SW480 (cell line): ENCODE data around the gene PTPRR.

Source experiments
- DNase-seq: peaks from one replicate; pipeline ENCODE4 v3.0.0-alpha.2; 2016; ENCODE audit warnings: low spot score

PTPRR gene

DNA sequence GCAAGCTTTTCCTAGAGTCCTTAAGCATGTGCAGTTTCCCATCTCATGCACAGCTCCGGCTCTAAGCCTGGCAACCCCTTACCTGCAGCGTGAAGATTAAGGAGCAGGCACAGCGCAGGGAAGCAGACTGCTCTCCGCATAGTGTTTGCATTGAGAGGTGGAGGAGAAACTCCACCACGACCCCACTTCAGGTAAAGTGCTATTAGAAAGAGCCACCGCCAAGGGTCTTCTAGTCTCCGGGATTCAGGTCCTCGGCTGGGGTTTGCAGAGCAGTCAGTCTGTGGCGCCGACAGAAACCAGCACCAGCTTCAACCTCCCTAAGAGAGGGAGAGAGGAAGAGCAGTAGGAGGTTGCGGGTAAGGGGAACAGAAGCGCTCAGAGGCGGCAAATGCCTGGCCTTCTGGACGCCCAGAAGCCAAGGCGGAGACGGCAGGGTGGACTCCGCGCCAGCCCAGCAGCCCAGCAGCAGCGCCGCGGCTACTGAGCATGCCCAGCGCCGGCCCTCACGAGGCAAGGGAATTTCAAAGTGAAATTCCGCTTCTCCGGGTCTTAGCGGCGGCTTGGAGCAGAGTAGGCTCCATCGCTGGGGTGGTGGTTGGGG lies at the start of gene PTPRR:
Gene PTPRR, minus strand, starts transcription at position 488 of the 601 bp plus-strand sequence. Its CDS starts 348 bp downstream, at position 140.
- no peak for DNase-seq

- no peak for DNase-seq
These were observed 46.7 kb upstream of the PTPRR start for GRCh38 chr12:70966996-70967790.

DNA sequence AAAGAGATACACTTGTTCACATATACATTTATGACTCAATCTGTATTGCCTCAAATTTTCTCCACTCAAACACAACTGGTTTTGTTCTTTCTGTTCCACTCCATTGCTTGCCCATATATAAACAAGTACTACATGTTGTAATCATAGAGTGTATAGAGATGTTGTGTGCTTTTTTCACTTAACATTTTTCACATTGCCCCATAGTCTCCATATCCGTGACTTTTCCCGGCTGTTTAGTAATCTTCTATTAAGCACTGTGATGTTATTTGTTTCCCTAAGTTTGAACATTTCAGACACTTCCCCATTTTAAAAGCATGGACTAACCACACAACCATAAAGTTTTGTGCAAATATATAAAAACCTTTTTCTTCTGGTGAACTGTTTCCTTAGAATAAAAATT lies 45.5 kb upstream of the PTPRR start:
- no peak for DNase-seq

DNA sequence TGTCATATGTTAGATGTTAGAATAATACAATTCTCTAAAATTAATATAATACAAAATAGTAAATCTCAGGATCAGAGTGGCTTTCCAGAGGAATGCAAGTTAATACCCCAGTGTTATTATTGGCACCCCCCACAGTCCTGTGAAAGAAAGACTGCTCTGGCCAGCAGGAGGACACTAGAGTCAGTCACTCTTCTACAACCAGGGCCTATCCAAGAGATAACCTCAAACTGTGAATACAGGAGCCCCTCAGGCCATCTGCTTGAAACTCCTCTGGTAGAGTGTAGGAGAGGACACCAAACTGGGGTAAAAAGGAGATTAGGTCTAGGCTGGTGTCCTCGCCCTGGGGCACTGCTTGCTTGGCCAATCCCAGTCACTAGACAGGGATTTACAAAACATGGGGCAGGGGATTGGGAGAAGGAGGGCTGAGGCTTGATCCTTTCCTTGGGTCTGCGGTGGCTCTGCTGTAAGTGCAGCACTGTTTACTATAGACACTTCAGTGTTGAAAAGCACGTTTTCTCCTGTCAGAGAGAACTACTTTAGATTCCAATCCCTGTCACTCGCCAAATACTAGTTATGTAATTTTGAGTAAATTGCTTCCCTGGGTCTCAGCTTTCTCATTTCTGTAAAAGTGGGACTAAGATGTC lies 44.5 kb upstream of the PTPRR start:
- DNase-seq, result no peak

DNA sequence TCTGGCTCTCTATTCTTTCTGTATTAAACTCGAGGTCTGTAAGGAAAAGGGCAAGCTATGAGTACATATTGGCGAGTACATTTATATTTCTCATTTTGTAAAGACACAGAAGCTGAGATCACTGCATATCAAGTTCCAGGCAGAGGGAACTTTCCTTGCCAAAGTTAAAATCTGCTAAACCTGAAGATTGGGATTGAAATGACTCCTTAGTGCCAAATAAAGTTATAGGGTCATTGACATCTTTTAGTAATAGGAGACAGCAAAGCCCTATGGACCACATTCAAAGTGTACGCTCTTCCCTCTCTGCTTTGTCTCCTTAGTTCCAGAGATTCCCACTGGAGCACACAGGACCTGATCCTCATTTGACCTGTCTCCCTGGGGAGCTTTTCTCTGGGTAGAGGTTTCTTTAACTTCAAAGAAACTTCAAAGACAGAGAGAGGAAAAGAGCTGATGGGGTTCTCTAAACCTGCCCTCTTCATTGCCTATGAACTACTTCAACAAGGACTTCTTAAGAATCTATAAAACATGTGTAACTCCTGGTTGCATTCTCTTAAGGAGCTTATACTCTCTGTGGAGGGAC lies 42.6 kb upstream of the PTPRR start:
- DNase-seq, result no peak

DNA sequence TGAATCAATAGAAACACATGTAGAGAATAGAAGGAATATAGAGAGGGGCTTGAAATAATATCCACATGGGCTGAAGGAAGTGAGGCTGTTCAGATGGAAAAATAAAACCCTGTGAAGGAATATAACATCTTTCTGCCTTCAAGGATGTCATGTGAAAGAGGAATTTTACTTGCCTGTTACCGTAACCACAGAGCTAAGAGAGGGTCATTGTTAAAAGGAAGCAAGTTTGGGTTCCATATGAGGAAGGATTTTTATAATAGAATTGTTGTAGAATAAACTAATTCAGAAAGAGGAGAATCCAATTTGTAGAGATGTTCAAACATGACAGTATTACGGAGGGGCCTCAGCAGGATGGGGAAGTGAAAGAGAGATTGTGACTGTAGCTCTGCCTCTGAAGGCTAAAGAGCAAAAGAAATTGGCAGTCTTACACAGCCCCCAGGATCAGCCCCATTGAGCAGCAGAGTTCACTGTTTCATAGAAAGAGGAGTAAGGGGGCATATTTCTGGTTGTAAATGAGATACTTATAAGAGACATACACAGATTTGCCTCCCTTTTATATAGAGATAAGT lies 41.8 kb upstream of the PTPRR start:
- no peak for DNase-seq

DNA sequence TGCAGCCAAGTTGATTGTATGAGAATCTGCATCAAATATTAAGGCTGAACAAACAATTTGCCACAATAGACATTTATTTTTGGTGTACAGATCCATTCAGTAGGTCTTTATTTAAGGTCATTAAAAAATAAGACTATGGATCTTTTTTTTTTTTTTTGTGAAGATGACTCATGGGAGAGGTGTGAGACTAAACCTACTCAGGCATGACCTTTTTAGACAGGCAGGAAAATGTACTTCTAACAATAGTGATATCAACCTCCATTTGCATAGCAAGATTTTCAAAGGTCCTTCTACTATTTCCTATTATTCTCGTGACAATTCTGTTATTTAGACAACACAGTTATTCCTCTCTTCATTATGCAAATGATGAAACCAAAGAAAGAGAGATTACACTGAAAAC lies 39.9 kb upstream of the PTPRR start:
- DNase-seq, result no peak

DNA sequence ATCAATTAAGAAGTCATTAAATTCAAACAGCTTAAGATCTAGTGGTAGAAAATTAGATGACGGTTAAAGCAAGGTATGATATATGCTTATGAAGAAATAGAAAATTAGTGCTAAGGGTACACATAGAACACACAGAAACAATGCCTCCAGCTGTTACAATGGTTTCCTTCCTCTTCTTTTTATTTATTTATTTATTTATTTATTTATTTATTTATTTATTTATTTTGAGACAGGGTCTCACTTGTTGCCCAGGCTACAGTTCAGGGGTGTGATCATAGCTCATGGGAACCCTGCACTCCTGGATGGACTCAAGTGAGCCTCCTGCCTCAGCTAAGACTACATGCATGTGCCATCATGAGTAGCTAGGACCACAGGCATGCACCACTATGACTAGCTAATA lies 34.9 kb upstream of the PTPRR start:
- DNase-seq, result no peak

DNA sequence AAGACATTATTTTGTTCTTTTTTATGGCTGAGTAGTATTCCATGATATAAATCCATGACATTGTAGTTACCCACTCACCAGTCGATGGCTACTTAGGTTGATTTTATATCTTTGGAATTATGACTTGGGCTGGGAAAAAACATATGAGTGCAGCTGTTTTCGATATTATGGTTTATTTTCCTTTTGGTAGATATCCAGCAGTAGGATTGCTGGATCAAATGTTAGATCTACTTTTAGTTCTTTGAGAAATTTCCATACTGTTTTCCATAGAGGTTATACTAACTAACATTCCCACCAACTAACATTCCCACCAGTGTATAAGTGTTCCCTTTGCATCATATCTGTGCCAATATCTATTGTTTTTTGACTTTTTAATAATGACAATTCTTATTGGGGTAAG lies 29.9 kb upstream of the PTPRR start:
- no peak for DNase-seq

DNA sequence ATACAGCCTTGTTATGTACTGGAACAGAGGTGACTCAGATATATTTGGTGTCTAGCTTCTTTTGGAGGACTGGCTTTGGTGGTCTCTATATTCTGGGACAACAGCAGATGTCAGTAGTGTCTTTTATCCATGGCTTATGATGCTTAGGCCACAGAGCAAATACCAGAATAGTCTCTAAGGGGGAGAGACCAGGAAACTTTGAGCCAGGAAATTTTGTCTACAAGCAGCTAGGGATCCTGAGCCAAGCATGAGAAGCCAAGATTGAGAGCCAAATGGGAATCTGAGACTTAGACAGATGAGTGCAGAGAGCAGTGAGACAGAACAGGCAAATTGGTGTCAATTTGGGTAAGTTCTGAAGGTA lies 28.4 kb upstream of the PTPRR start:
- no peak for DNase-seq

- no peak for DNase-seq
These were observed 27.9 kb upstream of the PTPRR start for GRCh38 chr12:70948236-70948975.

- DNase-seq, result no peak
These were observed 15.8 kb upstream of the PTPRR start for GRCh38 chr12:70936203-70936813.

DNA sequence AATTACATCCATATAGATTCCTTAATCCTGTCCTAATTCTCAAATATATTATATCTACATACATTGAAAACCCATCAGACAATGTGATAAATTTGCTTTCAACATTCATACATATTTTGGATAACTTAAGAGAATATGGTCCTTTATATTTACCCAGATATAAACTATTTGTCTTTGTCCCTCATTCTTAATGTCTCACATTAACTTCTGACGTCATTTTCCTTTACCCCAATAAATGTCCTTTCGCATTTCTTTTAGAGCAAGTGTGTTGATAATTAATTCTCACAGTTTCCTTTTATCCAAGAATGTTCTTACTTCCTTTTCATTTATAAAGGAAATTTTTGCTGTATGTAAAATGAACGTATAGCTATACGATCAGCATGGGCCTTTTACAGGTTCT lies 12.6 kb upstream of the PTPRR start:
- no peak for DNase-seq

- DNase-seq, result no peak
These were observed 8.5 kb upstream of the PTPRR start for GRCh38 chr12:70929029-70929428.

DNA sequence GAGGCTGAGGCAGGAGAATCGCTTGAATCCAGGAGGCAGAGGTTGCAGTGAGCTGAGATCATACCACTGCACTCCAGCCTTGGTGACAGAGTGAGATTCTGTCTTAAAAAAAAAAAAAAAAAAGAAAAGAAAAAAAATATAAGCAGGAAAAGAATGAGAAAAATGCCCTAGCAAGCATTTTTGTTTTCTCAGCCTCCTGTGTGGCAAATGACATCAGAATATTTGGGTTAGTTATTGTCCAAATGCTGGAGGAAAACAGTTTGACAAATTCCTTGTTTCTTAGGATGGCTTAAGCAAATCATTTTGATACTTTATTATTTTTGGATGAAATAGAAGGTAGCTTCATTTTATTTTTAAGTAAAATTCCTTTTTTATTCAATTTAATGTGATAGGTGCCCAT lies 7.5 kb upstream of the PTPRR start:
- no peak for DNase-seq

DNA sequence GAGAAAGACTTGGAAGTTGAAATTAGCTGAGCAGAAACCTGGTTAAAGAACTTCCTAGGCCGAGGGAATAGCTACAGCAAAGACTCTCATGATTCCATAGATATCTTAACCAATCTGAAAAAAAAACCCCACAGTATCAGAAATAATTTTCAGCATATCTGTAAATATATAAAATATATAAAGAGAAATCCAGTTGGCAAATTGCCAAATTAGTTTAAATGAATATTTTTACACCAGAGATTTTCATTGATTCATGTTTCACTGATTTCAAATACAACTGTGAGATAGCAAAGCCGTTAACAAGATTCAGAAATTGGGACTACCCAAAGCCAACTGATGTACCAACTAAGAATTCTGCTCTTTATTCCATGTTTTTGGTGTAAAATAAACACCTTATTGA lies 6.8 kb upstream of the PTPRR start:
- DNase-seq, result no peak

DNA sequence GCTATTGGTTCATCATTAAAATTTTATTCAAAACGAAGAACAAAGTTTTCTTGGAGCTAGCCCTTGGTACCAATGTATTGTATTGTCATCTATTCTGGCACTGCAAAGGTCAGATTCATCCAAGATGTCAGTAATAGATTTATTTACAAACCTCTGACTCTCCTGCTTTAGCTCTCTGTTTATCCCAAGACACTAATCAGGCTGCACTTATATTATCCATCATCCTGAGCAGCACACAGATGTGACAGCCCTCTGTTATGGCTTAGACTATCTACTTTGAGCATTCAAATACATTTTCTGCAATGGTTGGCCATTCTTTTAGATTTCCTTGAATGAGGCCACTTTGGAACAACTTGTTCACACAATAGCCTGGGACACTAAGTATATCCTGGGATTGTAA lies 5.0 kb upstream of the PTPRR start:
- no peak for DNase-seq

DNA sequence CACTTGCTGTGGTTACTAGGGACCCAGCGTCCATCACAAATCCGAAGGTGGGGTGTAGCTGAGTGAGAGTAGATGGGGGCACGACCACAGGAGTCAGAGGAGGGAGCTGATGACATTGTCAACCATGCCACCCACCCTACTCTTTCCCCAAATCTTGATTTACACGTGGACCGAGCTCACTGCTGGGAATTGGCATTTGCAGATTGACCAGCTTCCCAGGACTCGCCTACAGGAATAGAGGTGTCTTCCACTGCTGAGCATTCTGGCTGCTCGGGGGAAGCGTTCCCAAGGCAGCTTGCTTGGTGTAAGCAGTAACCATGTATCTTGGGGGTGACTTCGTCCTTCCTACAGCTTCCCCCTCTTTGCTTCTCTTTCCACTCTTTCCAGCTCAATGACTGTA lies 353 bp upstream of the PTPRR start:
- no peak for DNase-seq

DNA sequence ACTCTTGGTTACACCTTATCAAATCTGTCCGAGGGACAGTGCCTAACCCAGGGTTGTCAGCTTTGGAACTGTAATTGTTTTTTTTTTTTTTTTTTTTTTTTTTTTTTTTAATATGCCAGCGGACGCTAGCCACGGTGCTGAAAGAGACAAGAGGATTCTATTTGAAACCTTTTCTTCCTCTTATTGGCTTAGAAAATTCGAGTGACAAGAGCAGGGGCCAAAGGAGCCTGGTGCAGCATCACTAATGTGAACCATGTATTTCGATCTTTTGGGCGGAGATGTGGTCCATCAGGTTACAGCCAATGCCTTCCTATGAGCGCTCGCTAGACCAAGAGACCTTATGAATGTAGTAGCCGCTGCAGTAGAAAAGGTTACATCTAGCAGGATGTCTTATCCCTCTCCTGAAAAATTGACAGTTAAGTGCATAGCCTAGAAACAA lies 922 bp downstream of the PTPRR start:
- DNase-seq, result no peak

DNA sequence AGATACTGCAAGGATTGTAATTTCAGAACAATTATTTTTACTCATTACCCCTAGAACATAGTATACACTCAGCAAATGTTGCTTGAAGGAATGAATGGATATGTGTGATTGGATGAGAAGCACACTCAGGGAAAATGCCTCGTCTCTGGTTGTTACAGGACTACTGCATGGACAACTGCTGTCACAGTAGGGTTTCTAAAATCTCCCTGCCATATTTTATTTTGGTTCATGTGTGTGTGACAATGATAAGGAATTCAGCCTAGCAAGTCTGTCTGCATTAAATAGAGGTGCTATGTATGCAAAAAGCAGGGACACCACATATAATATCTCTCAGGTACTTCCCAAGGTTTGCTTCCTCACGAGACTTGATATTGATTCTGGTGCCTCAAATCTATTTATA lies 1.4 kb downstream of the PTPRR start:
- no peak for DNase-seq

DNA sequence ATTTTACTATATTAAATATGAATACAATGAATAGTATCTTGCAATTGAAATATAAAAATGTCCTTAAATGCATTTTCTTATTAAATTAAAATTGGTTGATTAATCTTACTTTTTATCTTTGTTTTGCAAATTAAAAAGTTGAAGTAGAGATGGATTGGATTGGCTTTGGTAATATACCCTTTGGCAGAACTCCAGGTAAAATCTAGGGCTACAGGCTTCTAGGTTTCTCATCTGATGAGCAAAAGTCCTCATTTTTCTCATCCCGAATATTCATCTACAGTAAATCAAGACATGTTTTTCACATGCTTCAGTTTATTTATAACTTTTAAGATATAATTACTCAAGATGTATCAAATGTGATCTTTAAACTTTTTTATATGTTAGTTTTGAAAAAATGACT lies 2.2 kb downstream of the PTPRR start:
- no peak for DNase-seq

- DNase-seq, result no peak
These were observed 9.9 kb downstream of the PTPRR start for GRCh38 chr12:70910666-70911065.
